UCSD-AML1 (cell line): ENCODE measurements around the gene SETD6.

Source experiments
- DNase-seq: peaks from one replicate; lab custom pipeline; 2025; ENCODE audit not compliant: unreplicated experiment; lab: John Stamatoyannopoulos, UW

SETD6 gene

GRCh38 chr16:58493756-58494431 is 21.4 kb upstream of the SETD6 start:
- DNase-seq, result no peak

GRCh38 chr16:58494981-58495520 is 20.3 kb upstream of the SETD6 start:
- DNase-seq, result peak; percentile 29

- DNase-seq, result no peak
Observed at GRCh38 chr16:58495521-58496331, 19.6 kb upstream of the SETD6 start.

GRCh38 chr16:58497468-58497867 is 17.8 kb upstream of the SETD6 start:
- no peak for DNase-seq

- no peak for DNase-seq
Observed at GRCh38 chr16:58497935-58498334, 17.4 kb upstream of the SETD6 start.

- no peak for DNase-seq
Observed at GRCh38 chr16:58498341-58499091, 16.8 kb upstream of the SETD6 start.

GRCh38 chr16:58499092-58499511 is 16.2 kb upstream of the SETD6 start:
- DNase-seq, result no peak

GRCh38 chr16:58499615-58500351 is 15.5 kb upstream of the SETD6 start, which contains the start of gene NDRG4:
TSS of gene NDRG4 (plus strand) at chr16:58500143. CDS start at chr16:58500249, 106 bp downstream.
- DNase-seq, result no peak

- DNase-seq, result no peak
Observed at GRCh38 chr16:58500430-58501241, 14.7 kb upstream of the SETD6 start.

- DNase-seq, result no peak
Observed at GRCh38 chr16:58501242-58502131, 13.8 kb upstream of the SETD6 start.

GRCh38 chr16:58502217-58502921 is 12.9 kb upstream of the SETD6 start:
- no peak for DNase-seq

- DNase-seq, result no peak
Observed at GRCh38 chr16:58503166-58503862, 12.0 kb upstream of the SETD6 start.

- DNase-seq, result no peak
Observed at GRCh38 chr16:58503863-58504688, 11.2 kb upstream of the SETD6 start.

GRCh38 chr16:58506241-58507194 is 8.8 kb upstream of the SETD6 start:
- DNase-seq, result no peak

- DNase-seq, result no peak
Observed at GRCh38 chr16:58507195-58507962, 7.9 kb upstream of the SETD6 start.
